ENCODE results near the gene PAK3.

The PAK3 gene

GRCh38 chrX:111260451-111260850 lies 164.5 kb downstream of the PAK3 start:
- no peak for DNase-seq

- DNase-seq, result no peak
Observed at GRCh38 chrX:111262086-111262485, 166.1 kb downstream of the PAK3 start.

- no peak for DNase-seq
Observed at GRCh38 chrX:111264385-111264784, 168.4 kb downstream of the PAK3 start.

GRCh38 chrX:111265486-111265885 lies 169.5 kb downstream of the PAK3 start:
- no peak for DNase-seq

GRCh38 chrX:111268506-111268905 lies 172.5 kb downstream of the PAK3 start:
- no peak for DNase-seq

GRCh38 chrX:111270339-111270738 lies 174.3 kb downstream of the PAK3 start, which contains the start of gene CAPN6:
TSS of gene CAPN6 (minus strand) at chrX:111270483. CDS start at chrX:111263936, 6,547 bp downstream.
- no peak for DNase-seq

Measured in amygdala (tissue), 56 donors.